ENCODE measurements around the gene KRT75.

- TF ChIP-seq ZNF274 (IDR thresholded peaks at IDR 0.05; ENCODE audit: low read depth, low read length) = no peak
- no peak for TF ChIP-seq EZH2 (IDR thresholded peaks at IDR 0.05)
- TF ChIP-seq CTCF (IDR thresholded peaks at IDR 0.05 in 2 of 3, conservative IDR thresholded peaks at IDR 0.05 in 1 of 3; ENCODE audit: borderline replicate concordance in 1 of 3, insufficient read depth in 1 of 3, low read depth in 2 of 3, low read length in 2 of 3) = no peak
- no peak for TF ChIP-seq POLR2A (IDR thresholded peaks at IDR 0.05; ENCODE audit: borderline replicate concordance, extremely low read depth, insufficient read depth, insufficient read length)
- TF ChIP-seq RAD21 (IDR thresholded peaks at IDR 0.05; ENCODE audit: low read depth) = no peak
These were observed 33.3 kb downstream of the KRT75 start for GRCh38 chr12:52400906-52401305.
